Colonic mucosa (tissue), 4 donors: ENCODE results near the gene PRKCA. TPM values are rescaled to one million over a fixed set of nuclear protein-coding genes. Genes with fewer than 3 reads are reported as not detected.

Experiments
- DNase-seq: peaks from one replicate; pipeline ENCODE4 v3.0.0-alpha.2; 2020
- H3K27ac ChIP-seq: fragments of 200-600 bp; one replicate; pipeline ENCODE4 v1.8.0; 2021
- H3K27me3 ChIP-seq: fragments of 200-600 bp; one replicate; pipeline ENCODE4 v1.8.0; 2021
- H3K36me3 ChIP-seq: fragments of 200-600 bp; one replicate; pipeline ENCODE4 v1.8.0; 2021
- H3K4me1 ChIP-seq: fragments of 200-600 bp; one replicate; pipeline ENCODE4 v1.8.0; 2021; ENCODE audit warnings: mild to moderate bottlenecking
- H3K4me3 ChIP-seq: fragments of 200-600 bp; one replicate; pipeline ENCODE4 v1.8.0; 2021
- H3K9ac ChIP-seq, 2 donors: one replicate each; pipeline ENCODE4 v1.7.0; 2013; ENCODE audit warnings: control low read depth in 2 of 2, low read depth in 2 of 2, low read length in 2 of 2
- H3K9me3 ChIP-seq: fragments of 200-600 bp; one replicate; pipeline ENCODE4 v1.8.0; 2021
- intact Hi-C: fragments of 100-400 bp; cut with DNase I; formaldehyde crosslinking; loops from one replicate; pipeline ENCODE4 v1.14.1; 2022
- total RNA-seq, 2 donors: library from RNA; stranded (reverse); fragmentation: NEBNext Ultra II Directional in 1 of 2; extraction: Animal tissue kit (Norgen Biotek cat#: 25700) in 1 of 2; gene quantifications; one replicate each; pipeline ENCODE4 v1.2.1, GENCODE V29; 2021
- TF ChIP-seq, protein P1 (sequence below): fragments of 200-600 bp; IDR thresholded peaks from one replicate; pipeline ENCODE4 v1.8.0; 2022; ENCODE audit warnings: antibody characterized with exemption, mild to moderate bottlenecking
- donor health status: healthy.
- donor health status: DM: no; HTN: no; CAD: no.
- donor health status: DM: no; HTN: no; CAD: no.

Gene PRKCA
- total RNA-seq, 2 donors from 2014 or later: 40.0 to 41.8 TPM

DNA sequence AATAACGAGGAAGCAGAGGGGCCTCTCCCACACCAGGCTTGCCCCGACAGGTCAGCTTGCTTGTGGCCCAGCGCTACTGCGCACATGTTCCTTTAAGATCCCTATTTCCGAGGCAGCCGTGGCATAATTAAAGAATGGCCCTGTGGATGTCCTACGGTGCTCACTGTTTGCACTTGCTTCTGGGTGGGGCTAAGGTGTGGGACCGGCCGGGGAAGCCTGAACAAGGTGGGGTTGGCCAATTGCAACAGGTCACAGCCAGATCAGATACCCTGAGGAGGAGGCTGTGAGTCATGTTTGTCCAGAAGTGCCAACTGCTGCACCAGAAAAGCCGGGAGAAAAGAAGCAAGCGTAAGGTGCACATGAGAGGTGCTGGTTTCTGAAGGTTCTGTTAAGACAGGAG is 374.0 kb downstream of the PRKCA start:
- H3K27me3 ChIP-seq: no peaks in the 10 kb centered on the region
- TF ChIP-seq, protein P1, sequence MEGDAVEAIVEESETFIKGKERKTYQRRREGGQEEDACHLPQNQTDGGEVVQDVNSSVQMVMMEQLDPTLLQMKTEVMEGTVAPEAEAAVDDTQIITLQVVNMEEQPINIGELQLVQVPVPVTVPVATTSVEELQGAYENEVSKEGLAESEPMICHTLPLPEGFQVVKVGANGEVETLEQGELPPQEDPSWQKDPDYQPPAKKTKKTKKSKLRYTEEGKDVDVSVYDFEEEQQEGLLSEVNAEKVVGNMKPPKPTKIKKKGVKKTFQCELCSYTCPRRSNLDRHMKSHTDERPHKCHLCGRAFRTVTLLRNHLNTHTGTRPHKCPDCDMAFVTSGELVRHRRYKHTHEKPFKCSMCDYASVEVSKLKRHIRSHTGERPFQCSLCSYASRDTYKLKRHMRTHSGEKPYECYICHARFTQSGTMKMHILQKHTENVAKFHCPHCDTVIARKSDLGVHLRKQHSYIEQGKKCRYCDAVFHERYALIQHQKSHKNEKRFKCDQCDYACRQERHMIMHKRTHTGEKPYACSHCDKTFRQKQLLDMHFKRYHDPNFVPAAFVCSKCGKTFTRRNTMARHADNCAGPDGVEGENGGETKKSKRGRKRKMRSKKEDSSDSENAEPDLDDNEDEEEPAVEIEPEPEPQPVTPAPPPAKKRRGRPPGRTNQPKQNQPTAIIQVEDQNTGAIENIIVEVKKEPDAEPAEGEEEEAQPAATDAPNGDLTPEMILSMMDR: no peak
- DNase-seq: peak; percentile 92
- no peaks in the 10 kb centered on the region for H3K36me3 ChIP-seq
- H3K27ac ChIP-seq: peak overlapping the region; percentile 85
- intact Hi-C loops: no loop called here
- H3K9me3 ChIP-seq: no peaks in the 10 kb centered on the region
- H3K9ac ChIP-seq: peak overlapping the region; percentile 17 to 75
- no peak overlapping the region for H3K4me3 ChIP-seq
- peaks cover 9% of the 10 kb centered on the region for H3K4me1 ChIP-seq

DNA sequence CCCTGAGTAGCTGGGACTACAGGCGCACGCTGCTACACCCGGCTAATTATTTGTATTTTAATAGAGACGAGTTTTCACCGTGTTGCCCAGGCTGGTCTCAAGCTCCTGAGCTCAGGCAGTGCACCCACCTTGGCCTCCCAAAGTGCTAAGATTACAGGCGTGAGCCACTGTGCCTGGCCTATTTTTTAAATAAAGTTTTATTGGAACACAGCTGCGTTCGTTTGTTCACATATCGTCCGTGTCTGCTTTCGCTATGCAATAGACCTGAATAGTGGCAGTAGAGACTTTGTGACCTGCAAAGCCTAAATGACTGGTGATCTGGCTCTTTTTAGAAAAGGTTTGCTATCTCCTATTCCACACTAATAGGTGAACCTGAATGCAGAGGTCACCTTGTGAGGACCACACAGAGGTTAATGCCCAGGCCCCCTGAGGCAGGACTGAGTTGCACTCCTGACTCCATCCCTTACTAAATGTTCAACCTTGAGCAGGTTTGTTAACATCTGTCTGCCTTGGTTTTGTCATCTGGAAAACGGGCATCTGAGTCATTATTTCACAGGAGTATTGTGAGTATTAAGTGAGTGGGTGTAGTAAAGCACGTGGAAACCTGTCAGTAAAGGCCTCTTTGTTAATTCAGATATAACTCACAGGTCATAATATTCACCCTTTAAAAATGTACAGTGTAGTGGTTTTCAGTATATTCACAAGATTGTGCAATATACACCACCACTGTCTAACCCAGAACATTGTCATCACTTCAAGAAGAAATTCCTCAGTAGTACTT is 375.0 kb downstream of the PRKCA start:
- no peaks in the 10 kb centered on the region for H3K9me3 ChIP-seq
- no peaks in the 10 kb centered on the region for H3K27me3 ChIP-seq
- TF ChIP-seq, protein P1: no peak
- no peaks in the 10 kb centered on the region for H3K36me3 ChIP-seq
- H3K4me3 ChIP-seq: no peak overlapping the region
- H3K27ac ChIP-seq: peak overlapping the region; percentile 85
- peaks cover 9% of the 10 kb centered on the region for H3K4me1 ChIP-seq
- DNase-seq: no peak
- intact Hi-C loops: no loop called here
- no peak overlapping the region for H3K9ac ChIP-seq

DNA sequence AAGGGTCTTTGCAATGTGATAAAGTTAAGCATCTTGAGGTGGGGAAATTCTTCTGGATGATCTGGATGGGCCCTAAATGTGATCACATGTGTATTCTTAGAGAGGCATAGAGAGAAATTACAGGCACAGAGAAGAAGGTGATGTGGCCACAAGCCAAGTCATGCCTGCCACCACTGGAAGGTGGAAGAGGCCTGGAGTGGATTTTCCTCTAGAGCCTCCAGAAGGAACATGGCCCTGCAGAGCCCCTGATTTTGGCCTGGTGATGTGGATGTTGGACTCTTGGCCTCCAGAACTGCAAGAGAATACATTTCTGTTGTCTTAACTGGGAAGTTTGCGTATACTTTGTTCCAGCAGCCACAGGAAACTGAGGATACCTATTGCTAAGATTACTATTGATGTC is 375.6 kb downstream of the PRKCA start:
- Histone ChIP-seq H3K4me3 (no peak overlapping the region), H3K4me1 (peaks cover 7% of the 10 kb centered on the region), H3K9ac (no peak overlapping the region), H3K9me3 (no peaks in the 10 kb centered on the region), H3K27ac (no peak overlapping the region), H3K27me3 (no peaks in the 10 kb centered on the region), H3K36me3 (no peaks in the 10 kb centered on the region)
- intact Hi-C loops: no loop called here
- TF ChIP-seq, protein P1: no peak
- DNase-seq: no peak

DNA sequence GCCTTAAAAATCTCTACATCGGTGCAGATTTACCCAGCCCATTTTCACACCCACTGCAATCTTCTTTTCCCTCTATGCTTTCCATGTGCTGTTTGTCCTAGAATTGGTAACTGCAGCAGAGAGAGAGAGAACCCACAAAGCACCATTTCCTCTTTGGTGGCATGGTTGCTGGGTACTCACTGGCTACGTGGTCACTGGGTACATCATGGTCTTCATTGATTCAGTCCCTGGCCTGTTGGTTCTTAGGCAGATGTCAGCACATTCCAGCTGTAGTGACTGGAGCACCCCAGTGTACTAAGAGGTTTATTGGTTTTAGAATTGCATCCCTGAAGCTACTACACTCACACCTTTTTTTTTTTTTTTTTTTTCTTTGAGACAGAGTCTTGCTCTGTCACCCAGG is 376.4 kb downstream of the PRKCA start:
- Histone ChIP-seq H3K9me3 (no peaks in the 10 kb centered on the region), H3K27ac (no peak overlapping the region), H3K4me3 (no peak overlapping the region), H3K27me3 (no peaks in the 10 kb centered on the region), H3K9ac (no peak overlapping the region), H3K4me1 (no peaks in the 10 kb centered on the region), H3K36me3 (no peaks in the 10 kb centered on the region)
- intact Hi-C loops: no loop called here
- TF ChIP-seq, protein P1: no peak
- DNase-seq: no peak

DNA sequence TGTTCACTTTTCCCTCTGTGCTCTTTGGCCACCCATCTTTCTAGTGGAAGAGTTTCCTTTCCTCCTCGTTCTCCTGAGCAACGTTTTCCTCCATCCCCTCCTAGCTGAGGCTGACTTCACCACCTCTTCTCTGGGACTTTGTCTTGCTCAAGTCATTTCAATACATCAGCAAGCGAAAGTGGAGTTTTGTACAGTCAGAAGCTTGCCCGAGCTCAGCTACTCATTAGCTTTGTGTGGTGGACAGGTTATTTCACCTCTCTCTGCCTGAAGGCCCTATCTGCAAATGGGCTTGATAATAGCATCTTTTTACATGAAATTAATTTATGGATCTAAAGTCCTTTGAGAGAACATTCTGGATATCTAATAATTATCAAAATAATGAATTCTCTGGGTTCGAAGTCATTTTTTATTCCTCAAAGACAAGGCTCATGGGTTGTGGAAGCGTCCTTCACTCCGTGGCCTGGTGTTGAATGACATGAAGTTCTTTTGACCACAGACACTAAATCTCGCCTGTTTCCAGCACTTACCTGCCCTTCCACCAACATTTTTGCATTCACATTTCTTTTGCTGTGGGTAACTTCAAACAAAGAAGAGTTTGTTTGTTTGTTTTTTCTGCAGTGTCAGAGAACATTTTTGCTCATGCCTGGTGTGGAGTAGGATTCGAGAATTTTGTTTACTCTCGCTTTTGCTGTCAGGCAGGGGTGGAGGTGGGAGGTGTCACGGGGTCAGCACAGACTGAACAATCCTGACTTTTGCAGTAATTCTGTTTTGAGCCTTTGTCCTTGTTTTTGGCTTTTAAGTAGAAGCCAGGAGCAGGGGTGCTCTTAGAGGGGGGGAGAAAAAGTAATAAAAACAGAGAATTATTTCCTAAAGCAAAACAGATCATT is 377.5 kb downstream of the PRKCA start:
- H3K27me3 ChIP-seq: no peaks in the 10 kb centered on the region
- intact Hi-C loops: no loop called here
- H3K36me3 ChIP-seq: no peaks in the 10 kb centered on the region
- DNase-seq: no peak
- no peak overlapping the region for H3K27ac ChIP-seq
- no peak overlapping the region for H3K9ac ChIP-seq
- no peak overlapping the region for H3K4me3 ChIP-seq
- TF ChIP-seq, protein P1: no peak
- no peaks in the 10 kb centered on the region for H3K9me3 ChIP-seq
- H3K4me1 ChIP-seq: no peaks in the 10 kb centered on the region
